Measurements from ENCODE around the gene RTKN. TPM values are rescaled to one million over a fixed set of nuclear protein-coding genes. Genes with fewer than 3 reads are reported as not detected.
"Not testable (repeated sequence)": the region's sequence is repeated elsewhere in the genome, so short reads cannot be mapped to it uniquely, and the experiment has no call there.

Gene RTKN, protein sequence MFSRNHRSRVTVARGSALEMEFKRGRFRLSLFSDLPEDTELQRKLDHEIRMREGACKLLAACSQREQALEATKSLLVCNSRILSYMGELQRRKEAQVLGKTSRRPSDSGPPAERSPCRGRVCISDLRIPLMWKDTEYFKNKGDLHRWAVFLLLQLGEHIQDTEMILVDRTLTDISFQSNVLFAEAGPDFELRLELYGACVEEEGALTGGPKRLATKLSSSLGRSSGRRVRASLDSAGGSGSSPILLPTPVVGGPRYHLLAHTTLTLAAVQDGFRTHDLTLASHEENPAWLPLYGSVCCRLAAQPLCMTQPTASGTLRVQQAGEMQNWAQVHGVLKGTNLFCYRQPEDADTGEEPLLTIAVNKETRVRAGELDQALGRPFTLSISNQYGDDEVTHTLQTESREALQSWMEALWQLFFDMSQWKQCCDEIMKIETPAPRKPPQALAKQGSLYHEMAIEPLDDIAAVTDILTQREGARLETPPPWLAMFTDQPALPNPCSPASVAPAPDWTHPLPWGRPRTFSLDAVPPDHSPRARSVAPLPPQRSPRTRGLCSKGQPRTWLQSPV
- total RNA-seq (1 to 10 TPM in 2 of 5 experiments, under 1 TPM in 1, not detected in 2; 0.97 to 1.5 (median 1.3) TPM), polyA plus RNA-seq (under 1 TPM; 0.26 to 0.28 TPM), total RNA-seq (1.5 reads per million, percentile 4 among the genes with 10 or more reads in this experiment)

DNA sequence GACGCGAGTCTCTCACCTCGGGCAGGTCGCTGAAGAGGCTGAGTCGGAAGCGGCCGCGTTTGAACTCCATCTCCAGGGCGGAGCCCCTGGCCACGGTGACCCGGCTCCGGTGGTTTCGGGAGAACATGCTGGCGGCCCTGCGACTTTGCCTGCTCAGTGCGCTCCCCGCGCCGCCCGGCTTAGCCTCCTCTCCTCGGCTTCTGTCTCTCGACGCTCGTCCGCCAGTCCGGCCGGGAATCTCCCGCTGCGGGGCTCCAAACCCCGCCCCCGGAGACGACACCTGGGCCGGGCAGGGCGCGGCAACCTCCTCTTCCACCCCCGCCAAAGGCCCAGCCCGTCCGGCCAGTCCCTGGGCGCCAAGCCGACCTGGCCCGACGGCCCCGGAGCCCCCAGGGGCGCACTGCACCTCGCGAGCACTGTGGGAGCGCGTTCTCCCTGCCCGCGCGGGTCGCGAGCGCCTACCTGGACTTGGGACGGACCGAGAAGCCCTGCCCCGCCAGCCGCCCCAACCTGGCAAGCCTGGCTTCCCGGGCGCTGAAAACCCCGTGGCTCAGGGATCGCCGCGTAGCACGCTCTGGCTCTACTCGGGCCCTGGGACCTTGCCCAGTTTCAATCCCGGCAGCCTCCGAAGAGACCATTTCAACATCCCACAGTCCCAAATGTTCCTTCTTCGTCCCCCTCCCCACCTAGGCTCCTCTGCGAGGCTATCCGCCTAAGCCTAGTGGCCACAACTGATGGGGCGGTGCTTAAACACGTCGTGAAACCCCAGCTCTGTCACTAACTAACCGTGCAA is at the start of gene RTKN:
TSS of gene RTKN (minus strand) at position 248 of the 793 bp plus-strand sequence. CDS start at position 127, 121 bp downstream.
- Mint-ChIP-seq H3K4me3 (peak within 1 kb of the TSS; percentile 59 to 86 (median 78)), H3K27me3 (peaks cover 19 to 62% (median 30%) of the 10 kb centered on the region in 5 donors), H3K36me3 (peaks cover 0 to 3% (median 0%) of the 10 kb centered on the region in 5 donors), H3K4me1 (peaks cover 0 to 20% (median 12%) of the 10 kb centered on the region in 7 donors), H3K27ac (peak within 1 kb of the TSS in 2 of 9 donors; percentile 51 to 72), H3K9me3 (peaks cover 0 to 1% (median 0%) of the 10 kb centered on the region in 11 donors)
- CTCF ChIA-PET: no interaction called here
- no peaks in the 10 kb centered on the region for H3K36me3 ChIP-seq (ENCODE audit: control insufficient read depth in 2 of 3, insufficient read depth in 3 of 3, low read length in 3 of 3)
- no peaks in the 10 kb centered on the region for H3K9me3 ChIP-seq (ENCODE audit: control insufficient read depth in 2 of 3, low read length in 3 of 3)
- peak; percentile 39 for ATAC-seq
- intact Hi-C loops (cut with micrococcal nuclease): loop anchor here (1.0 to 2.0 kb wide), 3 partner anchors 10 to 19 kb away; partner anchors contain the start of gene INO80B (in 1 of the 2)
- peak in 2 of 9 donors; percentile 27 to 38 for DNase-seq
- POLR2A ChIA-PET: no interaction called here
- H3K27ac ChIP-seq (ENCODE audit: low read depth, low read length): no peak within 1 kb of the TSS
- peaks cover 0 to 13% of the 10 kb centered on the region in 2 donors for H3K27me3 ChIP-seq (ENCODE audit: control insufficient read depth in 2 of 2, insufficient read depth in 2 of 2, low read length in 2 of 2)
- peak within 1 kb of the TSS; percentile 30 for H3K4me3 ChIP-seq (ENCODE audit: low read length)
- peaks cover 0 to 8% of the 10 kb centered on the region in 2 donors for H3K4me1 ChIP-seq (ENCODE audit: control insufficient read depth in 2 of 2, insufficient read depth in 2 of 2, low read length in 2 of 2)

DNA sequence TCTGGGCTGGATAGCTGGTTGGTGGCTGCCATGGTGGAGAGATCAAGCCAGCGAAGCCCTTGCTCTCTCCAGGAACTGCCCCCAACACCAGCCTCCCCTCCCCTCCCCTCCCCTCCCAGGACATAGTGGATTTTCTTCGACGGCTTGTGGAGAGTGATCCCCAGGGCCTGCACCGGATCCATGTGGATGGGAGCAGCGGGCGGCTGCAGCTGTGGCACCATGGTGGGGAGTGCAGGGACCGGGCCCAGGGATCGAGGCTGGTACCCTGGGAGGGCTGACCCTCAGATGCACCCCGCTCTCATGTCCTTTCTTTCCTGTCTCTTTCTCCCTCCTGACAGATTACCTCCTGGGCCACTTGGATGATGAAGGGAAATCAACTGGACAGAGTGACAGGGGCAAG is 48.2 kb upstream of the RTKN start:
- Mint-ChIP-seq H3K4me3 (no peak overlapping the region), H3K36me3 (peaks cover 18 to 56% (median 27%) of the 10 kb centered on the region in 5 donors), H3K27ac (no peak overlapping the region), H3K4me1 (peaks cover 3 to 13% (median 10%) of the 10 kb centered on the region in 7 donors), H3K9me3 (peaks cover 0 to 2% (median 0%) of the 10 kb centered on the region in 11 donors), H3K27me3 (no peaks in the 10 kb centered on the region)
- Histone ChIP-seq H3K4me1 (ENCODE audit: control insufficient read depth in 2 of 2, insufficient read depth in 2 of 2, low read length in 2 of 2) (no peaks in the 10 kb centered on the region), H3K36me3 (ENCODE audit: control insufficient read depth in 2 of 3, insufficient read depth in 3 of 3, low read length in 3 of 3) (peaks cover 5 to 71% (median 8%) of the 10 kb centered on the region in 3 experiments), H3K4me3 (ENCODE audit: low read length) (no peak overlapping the region), H3K27me3 (ENCODE audit: control insufficient read depth in 2 of 2, insufficient read depth in 2 of 2, low read length in 2 of 2) (no peaks in the 10 kb centered on the region), H3K9me3 (ENCODE audit: control insufficient read depth in 2 of 3, low read length in 3 of 3) (no peaks in the 10 kb centered on the region), H3K27ac (ENCODE audit: low read depth, low read length) (no peak overlapping the region)
- intact Hi-C loops (cut with micrococcal nuclease): loop anchor here in 1 of 2 donors (10.0 kb wide), 1 partner anchor 1255 kb away; the partner anchor contains the start of genes CCT7 and PRADC1
- DNase-seq (no peak), ATAC-seq (no peak)
- ChIA-PET POLR2A (interaction anchor here (1.0 kb wide), 1 partner anchor 17 kb away, joined by 3 read pairs; the partner anchor contains the start of gene MRPL53), CTCF (no interaction called here)

- ATAC-seq (no peak), DNase-seq (no peak)
- peaks cover 5 to 65% (median 8%) of the 10 kb centered on the region in 3 experiments for H3K36me3 ChIP-seq (ENCODE audit: control insufficient read depth in 2 of 3, insufficient read depth in 3 of 3, low read length in 3 of 3)
- no peak overlapping the region for H3K4me3 ChIP-seq (ENCODE audit: low read length)
- no peaks in the 10 kb centered on the region for H3K9me3 ChIP-seq (ENCODE audit: control insufficient read depth in 2 of 3, low read length in 3 of 3)
- H3K4me1 ChIP-seq (ENCODE audit: control insufficient read depth in 2 of 2, insufficient read depth in 2 of 2, low read length in 2 of 2): peaks cover 0 to 3% of the 10 kb centered on the region in 2 donors
- no peak overlapping the region for H3K4me3 Mint-ChIP-seq
- ChIA-PET POLR2A (interaction anchor here (0.5 to 1.0 kb wide), 3 partner anchors 16 to 665 kb away, joined by 3 to 5 read pairs (median 4); partner anchors contain the start of genes MRPL53 and WBP1), CTCF (interaction anchor here (1.3 kb wide), 1 partner anchor 99 kb away, joined by 4 read pairs; no protein-coding TSS in a partner anchor)
- no peaks in the 10 kb centered on the region for H3K27me3 ChIP-seq (ENCODE audit: control insufficient read depth in 2 of 2, insufficient read depth in 2 of 2, low read length in 2 of 2)
- peaks cover 0 to 2% (median 0%) of the 10 kb centered on the region in 11 donors for H3K9me3 Mint-ChIP-seq
- no peaks in the 10 kb centered on the region for H3K27me3 Mint-ChIP-seq
- H3K36me3 Mint-ChIP-seq: peaks cover 17 to 51% (median 27%) of the 10 kb centered on the region in 5 donors
- H3K27ac ChIP-seq (ENCODE audit: low read depth, low read length): no peak overlapping the region
- peaks cover 3 to 18% (median 10%) of the 10 kb centered on the region in 7 donors for H3K4me1 Mint-ChIP-seq
- intact Hi-C loops (cut with micrococcal nuclease): loop anchor here in 1 of 2 donors (10.0 kb wide), 1 partner anchor 1254 kb away; the partner anchor contains the start of genes CCT7 and PRADC1
- H3K27ac Mint-ChIP-seq: no peak overlapping the region
Observed at GRCh38 chr2:74488643-74489481, 47.1 kb upstream of the RTKN start.

DNA sequence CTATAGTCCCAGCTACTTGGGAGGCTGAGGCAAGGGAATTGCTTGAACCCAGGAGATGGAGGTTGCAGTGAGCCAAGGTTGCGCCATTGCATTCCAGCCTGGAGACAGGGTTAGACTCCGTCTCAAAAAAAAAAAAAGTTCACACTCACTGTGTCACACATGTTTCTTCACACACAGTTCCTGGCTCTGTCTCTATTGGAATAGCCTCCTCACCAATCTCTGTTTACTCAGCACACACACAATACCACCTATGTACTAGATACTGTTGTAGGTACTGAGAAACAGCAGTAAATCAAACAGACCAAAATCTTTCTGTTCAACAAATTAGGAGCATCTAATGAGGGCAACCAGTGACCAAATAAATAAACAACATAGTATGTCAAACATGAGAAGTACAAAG is 44.4 kb upstream of the RTKN start:
- no peak overlapping the region for H3K27ac Mint-ChIP-seq
- POLR2A ChIA-PET: no interaction called here

DNA sequence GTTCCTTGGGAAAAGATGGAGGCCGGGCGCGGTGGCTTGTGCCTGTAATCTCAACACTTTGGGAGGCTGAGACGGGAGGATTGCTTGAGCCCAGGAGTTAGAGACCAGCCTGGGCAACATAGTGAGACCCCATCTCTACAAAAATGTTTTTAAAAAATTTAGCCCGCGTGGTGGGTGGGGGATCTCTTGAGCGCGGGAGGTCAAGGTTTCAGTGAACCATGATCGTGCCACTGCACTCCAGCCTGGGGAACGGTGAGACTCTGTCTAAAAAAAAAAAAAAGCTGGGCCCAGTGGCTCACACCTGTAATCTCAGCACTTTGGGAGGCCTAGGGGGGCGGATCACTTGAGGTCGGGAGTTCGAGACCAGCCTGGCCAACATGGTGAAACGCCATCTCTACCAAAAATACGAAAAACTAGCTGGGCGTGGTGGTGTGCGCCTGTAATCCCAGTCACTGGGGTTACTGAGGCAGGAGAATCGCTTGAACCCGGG is 42.0 kb upstream of the RTKN start:
- not testable (repeated sequence) for ATAC-seq
- peaks cover 21 to 59% (median 41%) of the 10 kb centered on the region in 7 donors for H3K4me1 Mint-ChIP-seq

More for the DNA sequence above, 44.4 kb upstream of the RTKN start:
- CTCF ChIA-PET: interaction anchor here (0.6 kb wide), 1 partner anchor 103 kb away, joined by 3 read pairs; no protein-coding TSS in a partner anchor
- Mint-ChIP-seq H3K27me3 (no peaks in the 10 kb centered on the region), H3K9me3 (peaks cover 0 to 2% (median 0%) of the 10 kb centered on the region in 11 donors), H3K36me3 (peaks cover 13 to 30% (median 24%) of the 10 kb centered on the region in 5 donors), H3K4me1 (peaks cover 15 to 40% (median 25%) of the 10 kb centered on the region in 7 donors), H3K4me3 (peak overlapping the region in 1 of 10 donors; percentile 28)
- Histone ChIP-seq H3K27me3 (ENCODE audit: control insufficient read depth in 2 of 2, insufficient read depth in 2 of 2, low read length in 2 of 2) (no peaks in the 10 kb centered on the region), H3K9me3 (ENCODE audit: control insufficient read depth in 2 of 3, low read length in 3 of 3) (no peaks in the 10 kb centered on the region), H3K27ac (ENCODE audit: low read depth, low read length) (no peak overlapping the region), H3K36me3 (ENCODE audit: control insufficient read depth in 2 of 3, insufficient read depth in 3 of 3, low read length in 3 of 3) (peaks cover 5 to 50% (median 8%) of the 10 kb centered on the region in 3 experiments), H3K4me1 (ENCODE audit: control insufficient read depth in 2 of 2, insufficient read depth in 2 of 2, low read length in 2 of 2) (peaks cover 16 to 19% of the 10 kb centered on the region in 2 donors), H3K4me3 (ENCODE audit: low read length) (no peak overlapping the region)
- DNase-seq (no peak), ATAC-seq (no peak)
- intact Hi-C loops (cut with micrococcal nuclease): loop anchor here in 1 of 2 donors (10.0 kb wide), 1 partner anchor 1251 kb away; the partner anchor contains the start of genes CCT7 and PRADC1

More for the DNA sequence above, 42.0 kb upstream of the RTKN start:
- H3K27ac ChIP-seq (ENCODE audit: low read depth, low read length); H3K27me3 Mint-ChIP-seq; H3K27me3 ChIP-seq (ENCODE audit: control insufficient read depth in 2 of 2, insufficient read depth in 2 of 2, low read length in 2 of 2); H3K9me3 Mint-ChIP-seq; H3K9me3 ChIP-seq (ENCODE audit: control insufficient read depth in 2 of 3, low read length in 3 of 3); DNase-seq: not testable (repeated sequence)
- H3K4me3 ChIP-seq (ENCODE audit: low read length): peak overlapping the region; percentile 99
- H3K36me3 ChIP-seq (ENCODE audit: control insufficient read depth in 2 of 3, insufficient read depth in 3 of 3, low read length in 3 of 3): peaks cover 0 to 41% (median 0%) of the 10 kb centered on the region in 3 experiments
- peaks cover 22 to 26% of the 10 kb centered on the region in 2 donors for H3K4me1 ChIP-seq (ENCODE audit: control insufficient read depth in 2 of 2, insufficient read depth in 2 of 2, low read length in 2 of 2)
- ChIA-PET CTCF (interaction anchor here (0.7 to 6.2 kb wide), 10 partner anchors 20 to 104 kb away, joined by 3 to 59 read pairs (median 9); partner anchors contain the start of genes AUP1, HTRA2, INO80B and WBP1), POLR2A (interaction anchor here (0.8 to 6.9 kb wide), 16 partner anchors 8 to 704 kb away, joined by 3 to 197 read pairs (median 6); partner anchors contain the start of genes AUP1, C2orf81, HTRA2 and INO80B)
- Mint-ChIP-seq H3K27ac (peak overlapping the region; percentile 93 to 100 (median 99)), H3K36me3 (peaks cover 4 to 22% (median 12%) of the 10 kb centered on the region in 5 donors), H3K4me3 (peak overlapping the region; percentile 91 to 100 (median 98))
- intact Hi-C loops (cut with micrococcal nuclease): loop anchor here (1.0 to 10.0 kb wide), 18 partner anchors 11 to 1249 kb away; partner anchors contain the start of genes AUP1 (in 2 of the 2), C2orf81 (in 2 of the 2), HTRA2 (in 2 of the 2) and MRPL53 (in 2 of the 2)

All from naive thymus-derived CD4-positive, alpha-beta T cell (primary cell).